Measurements from ENCODE around the gene SEPTIN3. TPM values are rescaled to one million over a fixed set of nuclear protein-coding genes. Genes with fewer than 3 reads are reported as not detected.

The SEPTIN3 gene
- total RNA-seq, 5 donors from 2014 or later (not counting 1 experiment from before 2014, with no cell fraction given): 0.10 to 0.30 (median 0.23) TPM

GRCh38 chr22:41976961-41977566, 7.8 kb downstream of the SEPTIN3 start:
- 5% methylated on average over 45 of the region's 46 CpGs for WGBS (ENCODE audit: insufficient coverage)
- H3K9me3 Mint-ChIP-seq: no peaks in the 10 kb centered on the region
- Histone ChIP-seq H3K27me3 (replicated peaks in 1 of 2; ENCODE audit: control insufficient read depth in 2 of 2, extremely low read depth in 1 of 2, insufficient read depth in 2 of 2, low read length in 1 of 2) (peaks cover 3 to 51% of the 10 kb centered on the region in 2 experiments), H3K36me3 (ENCODE audit: control insufficient read depth in 2 of 2, extremely low read depth in 1 of 2, insufficient read depth in 1 of 2, low read length in 1 of 2) (no peaks in the 10 kb centered on the region), H3K4me3 (ENCODE audit: control insufficient read depth in 1 of 2, extremely low read depth in 1 of 2, low read length in 1 of 2) (peak overlapping the region; percentile 28 to 35), H3K4me1 (ENCODE audit: control insufficient read depth in 1 of 2, extremely low read depth in 1 of 2, insufficient read depth in 2 of 2, low read length in 2 of 2) (peaks cover 0 to 14% of the 10 kb centered on the region in 2 experiments), H3K9me3 (no peaks in the 10 kb centered on the region), H3K27ac (ENCODE audit: low read length) (no peak overlapping the region)
- H3K4me1 Mint-ChIP-seq: peaks cover 0 to 14% (median 5%) of the 10 kb centered on the region in 3 donors
- DNase-seq (peak in 8 of 35 experiments; percentile 8 to 24 (median 16)), ATAC-seq (replicated peaks in 1 of 4) (peak; percentile 28 to 53 (median 36))
- H3K27ac Mint-ChIP-seq: no peak overlapping the region
- peaks cover 17 to 35% of the 10 kb centered on the region in 2 donors for H3K27me3 Mint-ChIP-seq
- no peaks in the 10 kb centered on the region for H3K36me3 Mint-ChIP-seq
- POLR2A ChIA-PET: interaction anchor here in 1 of 2 donors (0.6 kb wide), 1 partner anchor 196 kb away, joined by 9 read pairs; no protein-coding TSS in a partner anchor
- CTCF ChIA-PET: no interaction called here
- peak overlapping the region; percentile 43 to 61 (median 57) for H3K4me3 Mint-ChIP-seq

GRCh38 chr22:41978732-41979131, 9.5 kb downstream of the SEPTIN3 start:
- no peak overlapping the region for H3K27ac Mint-ChIP-seq
- ATAC-seq (replicated peaks in 1 of 4) (no peak), DNase-seq (no peak)
- peaks cover 11 to 23% of the 10 kb centered on the region in 2 donors for H3K27me3 Mint-ChIP-seq
- peaks cover 0 to 14% (median 5%) of the 10 kb centered on the region in 3 donors for H3K4me1 Mint-ChIP-seq
- ChIA-PET CTCF (no interaction called here), POLR2A (no interaction called here)
- H3K4me3 Mint-ChIP-seq: no peak overlapping the region
- Histone ChIP-seq H3K9me3 (no peaks in the 10 kb centered on the region), H3K36me3 (ENCODE audit: control insufficient read depth in 2 of 2, extremely low read depth in 1 of 2, insufficient read depth in 1 of 2, low read length in 1 of 2) (no peaks in the 10 kb centered on the region), H3K4me1 (ENCODE audit: control insufficient read depth in 1 of 2, extremely low read depth in 1 of 2, insufficient read depth in 2 of 2, low read length in 2 of 2) (peaks cover 0 to 14% of the 10 kb centered on the region in 2 experiments), H3K27me3 (replicated peaks in 1 of 2; ENCODE audit: control insufficient read depth in 2 of 2, extremely low read depth in 1 of 2, insufficient read depth in 2 of 2, low read length in 1 of 2) (peaks cover 3 to 39% of the 10 kb centered on the region in 2 experiments), H3K27ac (ENCODE audit: low read length) (no peak overlapping the region), H3K4me3 (ENCODE audit: control insufficient read depth in 1 of 2, extremely low read depth in 1 of 2, low read length in 1 of 2) (no peak overlapping the region)
- H3K36me3 Mint-ChIP-seq: no peaks in the 10 kb centered on the region
- no peaks in the 10 kb centered on the region for H3K9me3 Mint-ChIP-seq
- WGBS (ENCODE audit: insufficient coverage): 100% methylated on average over 1 of the region's 1 CpG

- Histone ChIP-seq H3K36me3 (ENCODE audit: control insufficient read depth in 2 of 2, extremely low read depth in 1 of 2, insufficient read depth in 1 of 2, low read length in 1 of 2) (no peaks in the 10 kb centered on the region), H3K4me1 (ENCODE audit: control insufficient read depth in 1 of 2, extremely low read depth in 1 of 2, insufficient read depth in 2 of 2, low read length in 2 of 2) (peaks cover 0 to 14% of the 10 kb centered on the region in 2 experiments), H3K9me3 (no peaks in the 10 kb centered on the region), H3K27me3 (replicated peaks in 1 of 2; ENCODE audit: control insufficient read depth in 2 of 2, extremely low read depth in 1 of 2, insufficient read depth in 2 of 2, low read length in 1 of 2) (peaks cover 3 to 37% of the 10 kb centered on the region in 2 experiments), H3K4me3 (ENCODE audit: control insufficient read depth in 1 of 2, extremely low read depth in 1 of 2, low read length in 1 of 2) (no peak overlapping the region), H3K27ac (ENCODE audit: low read length) (no peak overlapping the region)
- ATAC-seq (replicated peaks in 1 of 4) (no peak), DNase-seq (no peak)
- H3K27me3 Mint-ChIP-seq: peaks cover 11 to 19% of the 10 kb centered on the region in 2 donors
- H3K4me3 Mint-ChIP-seq: no peak overlapping the region
- whole genome bisulfite sequencing (ENCODE audit: insufficient coverage): 64% methylated on average over 2 of the region's 9 CpGs
- peaks cover 0 to 14% (median 5%) of the 10 kb centered on the region in 3 donors for H3K4me1 Mint-ChIP-seq
- H3K27ac Mint-ChIP-seq: no peak overlapping the region
- H3K9me3 Mint-ChIP-seq: no peaks in the 10 kb centered on the region
- H3K36me3 Mint-ChIP-seq: no peaks in the 10 kb centered on the region
- ChIA-PET CTCF (no interaction called here), POLR2A (no interaction called here)
Measured at GRCh38 chr22:41979423-41980250, 10.4 kb downstream of the SEPTIN3 start.

- Histone ChIP-seq H3K27me3 (replicated peaks in 1 of 2; ENCODE audit: control insufficient read depth in 2 of 2, extremely low read depth in 1 of 2, insufficient read depth in 2 of 2, low read length in 1 of 2) (peaks cover 2 to 14% of the 10 kb centered on the region in 2 experiments), H3K4me1 (ENCODE audit: control insufficient read depth in 1 of 2, extremely low read depth in 1 of 2, insufficient read depth in 2 of 2, low read length in 2 of 2) (no peaks in the 10 kb centered on the region), H3K9me3 (no peaks in the 10 kb centered on the region), H3K27ac (ENCODE audit: low read length) (no peak overlapping the region), H3K4me3 (ENCODE audit: control insufficient read depth in 1 of 2, extremely low read depth in 1 of 2, low read length in 1 of 2) (no peak overlapping the region), H3K36me3 (ENCODE audit: control insufficient read depth in 2 of 2, extremely low read depth in 1 of 2, insufficient read depth in 1 of 2, low read length in 1 of 2) (no peaks in the 10 kb centered on the region)
- DNase-seq (no peak), ATAC-seq (replicated peaks in 1 of 4) (no peak)
- Mint-ChIP-seq H3K27me3 (peaks cover 0 to 3% of the 10 kb centered on the region in 2 donors), H3K4me3 (no peak overlapping the region), H3K36me3 (no peaks in the 10 kb centered on the region), H3K4me1 (no peaks in the 10 kb centered on the region), H3K27ac (no peak overlapping the region), H3K9me3 (no peaks in the 10 kb centered on the region)
- 68% methylated on average over 5 of the region's 5 CpGs for WGBS (ENCODE audit: insufficient coverage)
- CTCF ChIA-PET: no interaction called here
- POLR2A ChIA-PET: no interaction called here
Measured at GRCh38 chr22:41982865-41983264, 13.6 kb downstream of the SEPTIN3 start.

- Histone ChIP-seq H3K36me3 (ENCODE audit: control insufficient read depth in 2 of 2, extremely low read depth in 1 of 2, insufficient read depth in 1 of 2, low read length in 1 of 2) (no peaks in the 10 kb centered on the region), H3K27me3 (replicated peaks in 1 of 2; ENCODE audit: control insufficient read depth in 2 of 2, extremely low read depth in 1 of 2, insufficient read depth in 2 of 2, low read length in 1 of 2) (peaks cover 0 to 11% of the 10 kb centered on the region in 2 experiments), H3K4me3 (ENCODE audit: control insufficient read depth in 1 of 2, extremely low read depth in 1 of 2, low read length in 1 of 2) (no peak overlapping the region), H3K9me3 (no peaks in the 10 kb centered on the region), H3K27ac (ENCODE audit: low read length) (no peak overlapping the region), H3K4me1 (ENCODE audit: control insufficient read depth in 1 of 2, extremely low read depth in 1 of 2, insufficient read depth in 2 of 2, low read length in 2 of 2) (no peaks in the 10 kb centered on the region)
- ATAC-seq (replicated peaks in 1 of 4) (no peak), DNase-seq (no peak)
- Mint-ChIP-seq H3K27me3 (no peaks in the 10 kb centered on the region), H3K4me3 (no peak overlapping the region), H3K4me1 (no peaks in the 10 kb centered on the region), H3K9me3 (no peaks in the 10 kb centered on the region), H3K36me3 (no peaks in the 10 kb centered on the region), H3K27ac (no peak overlapping the region)
- POLR2A ChIA-PET: no interaction called here
- CTCF ChIA-PET: no interaction called here
- WGBS (ENCODE audit: insufficient coverage): 83% methylated on average over 4 of the region's 6 CpGs
Measured at GRCh38 chr22:41983513-41984405, 14.5 kb downstream of the SEPTIN3 start.

GRCh38 chr22:41987276-41987675, 18.0 kb downstream of the SEPTIN3 start:
- Mint-ChIP-seq H3K4me3 (no peak overlapping the region), H3K4me1 (no peaks in the 10 kb centered on the region), H3K36me3 (no peaks in the 10 kb centered on the region), H3K27ac (no peak overlapping the region), H3K9me3 (no peaks in the 10 kb centered on the region), H3K27me3 (no peaks in the 10 kb centered on the region)
- ChIA-PET CTCF (interaction anchor here in 1 of 2 donors (0.5 kb wide), 1 partner anchor 448 kb away, joined by 6 read pairs; no protein-coding TSS in a partner anchor), POLR2A (no interaction called here)
- H3K9me3 ChIP-seq: no peaks in the 10 kb centered on the region
- peaks cover 0 to 11% of the 10 kb centered on the region in 2 experiments for H3K27me3 ChIP-seq (replicated peaks in 1 of 2; ENCODE audit: control insufficient read depth in 2 of 2, extremely low read depth in 1 of 2, insufficient read depth in 2 of 2, low read length in 1 of 2)
- H3K4me1 ChIP-seq (ENCODE audit: control insufficient read depth in 1 of 2, extremely low read depth in 1 of 2, insufficient read depth in 2 of 2, low read length in 2 of 2): no peaks in the 10 kb centered on the region
- H3K36me3 ChIP-seq (ENCODE audit: control insufficient read depth in 2 of 2, extremely low read depth in 1 of 2, insufficient read depth in 1 of 2, low read length in 1 of 2): no peaks in the 10 kb centered on the region
- no peak for DNase-seq
- ATAC-seq (replicated peaks in 1 of 4): no peak
- H3K4me3 ChIP-seq (ENCODE audit: control insufficient read depth in 1 of 2, extremely low read depth in 1 of 2, low read length in 1 of 2): no peak overlapping the region
- 80% methylated on average over 2 of the region's 5 CpGs for WGBS (ENCODE audit: insufficient coverage)
- no peak overlapping the region for H3K27ac ChIP-seq (ENCODE audit: low read length)

Data from T-cell (primary cell).